ENCODE data around the gene CTNNAL1.
"Not testable (repeated sequence)": the region's sequence is repeated elsewhere in the genome, so short reads cannot be mapped to it uniquely, and the experiment has no call there.

DNA sequence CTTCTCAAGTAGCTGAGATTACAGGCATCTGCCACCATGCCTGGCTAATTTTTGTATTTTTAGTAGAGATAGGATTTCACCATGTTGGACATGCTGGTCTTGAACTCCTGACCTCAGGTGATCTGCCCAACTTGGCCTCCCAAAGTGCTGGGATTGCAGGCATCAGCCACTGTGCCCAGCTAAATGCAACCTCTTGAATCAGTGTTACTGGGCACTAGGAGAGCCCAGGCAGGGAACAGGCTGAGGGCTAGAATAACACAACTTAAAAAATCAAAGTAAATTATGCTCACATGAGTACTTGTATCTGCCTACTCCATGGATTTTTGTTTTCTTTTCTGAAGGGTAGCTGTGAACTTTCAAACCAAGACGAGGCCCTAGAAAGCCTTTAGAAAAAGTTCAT, 92.9 kb downstream of the CTNNAL1 start:
- TF ChIP-seq, protein P1, sequence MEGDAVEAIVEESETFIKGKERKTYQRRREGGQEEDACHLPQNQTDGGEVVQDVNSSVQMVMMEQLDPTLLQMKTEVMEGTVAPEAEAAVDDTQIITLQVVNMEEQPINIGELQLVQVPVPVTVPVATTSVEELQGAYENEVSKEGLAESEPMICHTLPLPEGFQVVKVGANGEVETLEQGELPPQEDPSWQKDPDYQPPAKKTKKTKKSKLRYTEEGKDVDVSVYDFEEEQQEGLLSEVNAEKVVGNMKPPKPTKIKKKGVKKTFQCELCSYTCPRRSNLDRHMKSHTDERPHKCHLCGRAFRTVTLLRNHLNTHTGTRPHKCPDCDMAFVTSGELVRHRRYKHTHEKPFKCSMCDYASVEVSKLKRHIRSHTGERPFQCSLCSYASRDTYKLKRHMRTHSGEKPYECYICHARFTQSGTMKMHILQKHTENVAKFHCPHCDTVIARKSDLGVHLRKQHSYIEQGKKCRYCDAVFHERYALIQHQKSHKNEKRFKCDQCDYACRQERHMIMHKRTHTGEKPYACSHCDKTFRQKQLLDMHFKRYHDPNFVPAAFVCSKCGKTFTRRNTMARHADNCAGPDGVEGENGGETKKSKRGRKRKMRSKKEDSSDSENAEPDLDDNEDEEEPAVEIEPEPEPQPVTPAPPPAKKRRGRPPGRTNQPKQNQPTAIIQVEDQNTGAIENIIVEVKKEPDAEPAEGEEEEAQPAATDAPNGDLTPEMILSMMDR (IDR thresholded peaks at IDR 0.05) = not testable (repeated sequence)
- not testable (repeated sequence) for TF ChIP-seq POLR2A (IDR thresholded peaks at IDR 0.05)

Measured in testis (tissue), 2 donors.